ENCODE measurements around the gene AMN1.
"Not testable (repeated sequence)": the region's sequence is repeated elsewhere in the genome, so short reads cannot be mapped to it uniquely, and the experiment has no call there.

AMN1 gene

DNA sequence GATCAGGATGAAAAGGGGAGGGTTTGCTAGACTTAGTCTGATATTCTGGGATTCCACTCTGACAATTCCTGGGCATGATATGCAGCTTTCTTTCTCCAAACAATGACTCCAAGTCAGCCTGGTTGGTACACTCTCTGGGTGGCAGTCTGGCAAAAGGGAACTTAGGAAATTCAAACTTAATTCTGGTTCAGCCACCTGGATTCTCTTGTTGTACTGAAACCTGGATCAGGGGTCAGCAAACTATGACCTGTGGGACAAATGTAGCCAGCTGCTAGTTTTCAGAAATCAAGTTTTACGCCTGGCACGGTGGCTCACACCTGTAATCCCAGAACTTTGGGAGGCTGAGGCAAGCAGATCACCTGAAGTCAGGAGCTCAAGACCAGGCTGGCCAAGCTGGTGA is 6.2 kb downstream of the AMN1 start:
- no peak overlapping the region for H3K27ac ChIP-seq
- H3K4me3 ChIP-seq (ENCODE audit: low read depth, low read length), result no peak overlapping the region
- DNase-seq, result no peak
- H3K36me3 ChIP-seq, result no peaks in the 10 kb centered on the region; the same call in 1 of the 2 replicates
- no peaks in the 10 kb centered on the region for H3K9me3 ChIP-seq (ENCODE audit: severe bottlenecking)
- no peak for TF ChIP-seq CTCF (IDR thresholded peaks at IDR 0.05; ENCODE audit: low read depth, low read length)
- no peaks in the 10 kb centered on the region for H3K27me3 ChIP-seq (ENCODE audit: insufficient read depth, low read depth, severe bottlenecking)

GRCh38 chr12:31718542-31719198 is 10.2 kb downstream of the AMN1 start:
- not testable (repeated sequence) for H3K36me3 ChIP-seq; H3K27ac ChIP-seq; H3K27me3 ChIP-seq (ENCODE audit: insufficient read depth, low read depth, severe bottlenecking); H3K9me3 ChIP-seq (ENCODE audit: severe bottlenecking); H3K4me3 ChIP-seq (ENCODE audit: low read depth, low read length); DNase-seq

- DNase-seq; H3K4me3 ChIP-seq (ENCODE audit: low read depth, low read length); H3K27ac ChIP-seq; H3K36me3 ChIP-seq; H3K9me3 ChIP-seq (ENCODE audit: severe bottlenecking); H3K27me3 ChIP-seq (ENCODE audit: insufficient read depth, low read depth, severe bottlenecking): not testable (repeated sequence)
Observed at GRCh38 chr12:31716998-31717397, 11.8 kb downstream of the AMN1 start.

DNA sequence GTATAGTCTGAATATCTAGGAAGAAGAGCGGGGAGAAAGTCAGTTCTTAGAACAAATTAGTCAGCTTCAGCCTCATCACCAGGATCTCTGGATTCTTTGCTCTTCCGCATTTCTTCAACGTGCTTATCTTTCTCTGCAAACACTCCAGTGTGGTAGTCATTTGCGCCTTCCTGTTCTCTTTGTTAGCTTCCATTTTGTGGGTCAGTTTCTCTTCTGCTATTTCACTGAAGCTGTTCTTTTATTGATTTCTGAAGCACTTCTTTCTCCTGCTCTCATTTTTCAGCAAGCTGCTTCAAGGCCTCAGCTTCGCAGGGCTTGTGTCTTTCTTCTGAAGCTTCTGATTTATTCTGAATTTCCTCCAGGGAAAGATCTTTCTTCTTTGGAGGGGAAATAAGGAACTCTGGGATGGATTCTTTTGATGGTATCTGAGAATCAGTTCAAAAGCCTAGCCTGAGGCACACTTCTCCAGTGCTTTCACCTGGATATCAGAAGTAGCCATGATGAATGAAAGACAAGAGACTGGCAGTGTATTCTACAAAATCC is 13.5 kb downstream of the AMN1 start:
- no peaks in the 10 kb centered on the region; the same call in 1 of the 2 replicates for H3K36me3 ChIP-seq
- H3K4me3 ChIP-seq (ENCODE audit: low read depth, low read length), result no peak overlapping the region
- DNase-seq, result no peak
- no peaks in the 10 kb centered on the region for H3K9me3 ChIP-seq (ENCODE audit: severe bottlenecking)
- H3K27me3 ChIP-seq (ENCODE audit: insufficient read depth, low read depth, severe bottlenecking), result no peaks in the 10 kb centered on the region
- H3K27ac ChIP-seq, result no peak overlapping the region
- TF ChIP-seq CTCF (IDR thresholded peaks at IDR 0.05; ENCODE audit: low read depth, low read length), result no peak

- DNase-seq, result no peak
- Histone ChIP-seq H3K9me3 (ENCODE audit: severe bottlenecking) (no peaks in the 10 kb centered on the region), H3K4me3 (ENCODE audit: low read depth, low read length) (no peak overlapping the region), H3K36me3 (no peaks in the 10 kb centered on the region; the same call in 1 of the 2 replicates), H3K27ac (no peak overlapping the region), H3K27me3 (ENCODE audit: insufficient read depth, low read depth, severe bottlenecking) (no peaks in the 10 kb centered on the region)
- no peak for TF ChIP-seq CTCF (IDR thresholded peaks at IDR 0.05; ENCODE audit: low read depth, low read length)
Observed at GRCh38 chr12:31714406-31715271, 14.2 kb downstream of the AMN1 start.

GRCh38 chr12:31712877-31713276 is 15.9 kb downstream of the AMN1 start:
- TF ChIP-seq CTCF (IDR thresholded peaks at IDR 0.05; ENCODE audit: low read depth, low read length), result no peak
- H3K36me3 ChIP-seq, result no peaks in the 10 kb centered on the region
- H3K27me3 ChIP-seq (ENCODE audit: insufficient read depth, low read depth, severe bottlenecking), result no peaks in the 10 kb centered on the region
- no peak overlapping the region for H3K27ac ChIP-seq
- no peak overlapping the region for H3K4me3 ChIP-seq (ENCODE audit: low read depth, low read length)
- DNase-seq, result no peak
- peaks cover 3% of the 10 kb centered on the region for H3K9me3 ChIP-seq (ENCODE audit: severe bottlenecking)
